Left ventricle myocardium superior (tissue), 1 donor: Measurements from ENCODE around the gene KIR3DL2. TPM values are rescaled to one million over a fixed set of nuclear protein-coding genes. Genes with fewer than 3 reads are reported as not detected.
"Not testable (repeated sequence)": the region's sequence is repeated elsewhere in the genome, so short reads cannot be mapped to it uniquely, and the experiment has no call there.

Experiments
- ATAC-seq: fragments of 200-7000 bp; cut with Tn5 transposase; one replicate; pipeline ENCODE4 v1.9.1; 2020; ENCODE audit warnings: mild to moderate bottlenecking, moderate library complexity
- DNase-seq: peaks from one replicate; pipeline ENCODE4 v3.0.0-alpha.2; 2020
- intact Hi-C: fragments of 100-400 bp; cut with micrococcal nuclease; formaldehyde crosslinking; loops from one replicate; pipeline ENCODE4 v1.11.0; 2022
- long read RNA-seq: library from polyadenylated mRNA; unstranded; transcript quantifications from one replicate; pipeline ENCODE4 v2.0.0, GENCODE V29; 2021
- total RNA-seq: library from RNA; stranded (reverse); fragmentation: NEBNext Ultra II Directional; extraction: Animal tissue kit (Norgen Biotek cat#: 25700); gene quantifications from one replicate; pipeline ENCODE4 v1.2.1, GENCODE V29; 2021
- donor health status: DM: no; HTN: yes; CAD: no; lungs with severe emphysema.

KIR3DL2 gene
- not detected for total RNA-seq
- long read RNA-seq, result 0 reads

- DNase-seq, intact Hi-C loops, ATAC-seq: not testable (repeated sequence)
These were observed at the start of gene KIR3DL2 for GRCh38 chr19:54850061-54850640. TSS of gene KIR3DL2 (plus strand) at chr19:54850443. CDS start at chr19:54850476, 33 bp downstream.

- intact Hi-C loops, result no loop called here
- no peak for ATAC-seq
- no peak for DNase-seq
These were observed 46.8 kb upstream of the KIR3DL2 start, which contains the start of gene KIR2DL4 for GRCh38 chr19:54803410-54803809. TSS of gene KIR2DL4 (plus strand) at chr19:54803610. CDS start at chr19:54803652, 42 bp downstream.

DNA sequence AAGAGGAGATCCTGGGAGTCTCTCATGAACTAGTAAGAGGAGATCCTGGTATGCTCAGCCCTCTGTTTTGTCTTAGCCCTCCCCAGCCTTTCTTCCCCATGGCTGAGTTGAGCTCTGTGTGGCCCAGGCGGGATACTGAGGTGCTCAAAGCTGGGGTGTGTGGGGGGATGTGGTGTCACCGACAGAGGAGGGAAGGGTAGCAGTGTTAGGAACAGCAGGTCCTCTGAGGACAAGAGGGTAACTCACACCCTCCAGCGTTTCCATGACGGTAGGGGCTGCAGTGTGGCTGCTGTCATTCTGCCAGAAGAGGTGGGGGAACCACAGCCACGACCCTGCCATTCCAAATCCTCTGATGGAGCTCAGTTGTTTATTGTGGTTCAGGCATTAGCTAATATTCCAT lies 46.1 kb upstream of the KIR3DL2 start:
- no peak for ATAC-seq
- intact Hi-C loops, result no loop called here

DNA sequence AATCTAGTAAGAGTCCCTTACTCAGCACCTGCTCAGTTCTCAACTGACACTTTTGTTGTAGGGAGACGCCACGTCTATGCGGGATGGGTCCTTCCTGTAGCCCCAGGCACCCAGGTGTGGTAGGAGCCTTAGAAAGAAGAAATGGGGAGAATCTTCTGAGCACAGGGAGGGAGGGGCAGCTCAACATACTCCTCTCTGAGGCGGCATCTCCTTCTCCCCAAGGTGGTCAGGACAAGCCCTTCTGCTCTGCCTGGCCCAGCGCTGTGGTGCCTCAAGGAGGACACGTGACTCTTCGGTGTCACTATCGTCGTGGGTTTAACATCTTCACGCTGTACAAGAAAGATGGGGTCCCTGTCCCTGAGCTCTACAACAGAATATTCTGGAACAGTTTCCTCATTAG lies 45.7 kb upstream of the KIR3DL2 start:
- no peak for DNase-seq
- intact Hi-C loops, result no loop called here
- ATAC-seq, result no peak

More for the DNA sequence above, 46.1 kb upstream of the KIR3DL2 start:
- no peak for DNase-seq

- no peak for ATAC-seq
- intact Hi-C loops, result no loop called here
- no peak for DNase-seq
These were observed 44.4 kb upstream of the KIR3DL2 start for GRCh38 chr19:54805665-54806515.

DNA sequence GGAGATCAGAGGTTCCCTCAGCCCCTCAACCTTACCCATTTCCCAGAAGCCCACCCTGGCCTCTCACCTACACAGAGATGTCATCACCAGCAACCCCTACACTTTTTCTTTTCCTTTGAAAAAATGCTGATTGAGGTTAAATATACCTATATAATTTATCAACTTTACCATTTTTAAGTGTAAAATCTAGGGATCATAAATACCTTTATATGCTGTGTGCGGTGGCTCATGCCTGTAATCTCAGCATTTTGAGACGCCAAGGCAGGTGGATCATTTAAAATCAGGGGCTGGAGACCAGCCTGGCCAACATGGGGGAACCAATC lies 43.8 kb upstream of the KIR3DL2 start:
- ATAC-seq (no peak), DNase-seq (no peak)
- intact Hi-C loops, result no loop called here

GRCh38 chr19:54814571-54814970 lies 35.7 kb upstream of the KIR3DL2 start:
- DNase-seq, ATAC-seq, intact Hi-C loops: not testable (repeated sequence)

- DNase-seq, intact Hi-C loops, ATAC-seq: not testable (repeated sequence)
These were observed 34.0 kb upstream of the KIR3DL2 start, which contains the start of gene KIR3DL1 for GRCh38 chr19:54816251-54816650. TSS of gene KIR3DL1 (plus strand) at chr19:54816468.

GRCh38 chr19:54817670-54818536 lies 32.3 kb upstream of the KIR3DL2 start:
- DNase-seq, result no peak
- intact Hi-C loops, result no loop called here
- ATAC-seq, result no peak

- DNase-seq, intact Hi-C loops, ATAC-seq: not testable (repeated sequence)
These were observed 25.8 kb upstream of the KIR3DL2 start for GRCh38 chr19:54824416-54824815.

GRCh38 chr19:54825326-54825725 lies 24.9 kb upstream of the KIR3DL2 start:
- DNase-seq, intact Hi-C loops, ATAC-seq: not testable (repeated sequence)

DNA sequence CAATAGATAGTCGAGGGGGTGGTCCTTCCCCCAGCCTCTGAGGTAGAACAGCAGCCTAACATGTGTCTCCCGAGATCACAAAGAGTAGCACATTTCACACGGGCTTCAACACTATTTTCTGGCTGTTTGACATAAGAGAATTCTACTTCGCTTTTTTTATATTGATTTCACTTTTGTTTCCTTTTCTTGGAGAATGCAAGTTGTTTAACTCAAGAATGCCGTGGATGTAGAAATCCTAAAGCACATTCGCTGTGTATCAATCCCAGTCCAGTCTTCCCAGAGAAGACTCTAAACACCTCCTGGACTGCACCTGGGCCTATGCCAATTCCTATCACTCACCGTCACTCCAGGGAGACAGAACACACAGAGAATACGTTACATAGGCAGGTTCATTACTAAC lies 22.2 kb upstream of the KIR3DL2 start:
- DNase-seq, intact Hi-C loops, ATAC-seq: not testable (repeated sequence)

DNA sequence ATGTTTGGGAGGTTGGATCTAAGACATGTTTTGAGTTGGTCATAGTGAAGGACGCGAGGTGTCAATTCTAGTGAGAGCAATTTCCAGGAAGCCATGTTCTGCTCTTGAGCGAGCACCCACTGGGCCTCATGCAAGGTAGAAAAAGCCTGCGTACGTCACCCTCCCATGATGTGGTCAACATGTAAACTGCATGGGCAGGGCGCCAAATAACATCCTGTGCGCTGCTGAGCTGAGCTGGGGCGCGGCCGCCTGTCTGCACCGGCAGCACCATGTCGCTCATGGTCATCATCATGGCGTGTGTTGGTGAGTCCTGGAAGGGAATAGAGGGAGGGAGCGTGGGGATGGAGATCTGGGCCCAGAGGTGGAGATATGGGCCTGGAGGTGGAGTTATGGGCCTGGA lies 17.7 kb upstream of the KIR3DL2 start, which contains the start of gene KIR2DS4:
TSS of gene KIR2DS4 (plus strand) at position 181 of the 400 bp plus-strand sequence.
- ATAC-seq, intact Hi-C loops, DNase-seq: not testable (repeated sequence)

DNA sequence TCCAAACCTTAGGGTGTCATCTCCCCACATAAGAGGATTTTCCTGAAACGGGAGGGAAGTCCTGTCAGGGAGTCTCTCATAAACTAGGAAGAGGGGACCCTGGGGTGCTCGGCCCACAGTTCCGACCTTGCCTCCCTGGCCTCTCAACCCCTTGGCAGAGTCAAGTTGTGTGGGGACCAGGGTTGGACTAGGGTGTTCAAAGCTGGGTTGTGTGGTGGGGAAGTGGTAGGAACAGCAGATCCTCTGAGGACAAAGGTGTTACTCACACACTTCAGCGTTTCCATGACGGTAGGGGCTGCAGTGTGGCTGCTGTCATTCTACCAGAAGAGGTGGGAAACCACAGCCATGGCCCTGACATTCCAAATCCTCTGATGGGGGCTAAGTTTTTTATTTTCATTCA lies 15.1 kb upstream of the KIR3DL2 start:
- ATAC-seq, DNase-seq, intact Hi-C loops: not testable (repeated sequence)

GRCh38 chr19:54837522-54837921 lies 12.7 kb upstream of the KIR3DL2 start:
- ATAC-seq, DNase-seq, intact Hi-C loops: not testable (repeated sequence)

- ATAC-seq, intact Hi-C loops, DNase-seq: not testable (repeated sequence)
These were observed 7.1 kb upstream of the KIR3DL2 start for GRCh38 chr19:54843171-54843570.

DNA sequence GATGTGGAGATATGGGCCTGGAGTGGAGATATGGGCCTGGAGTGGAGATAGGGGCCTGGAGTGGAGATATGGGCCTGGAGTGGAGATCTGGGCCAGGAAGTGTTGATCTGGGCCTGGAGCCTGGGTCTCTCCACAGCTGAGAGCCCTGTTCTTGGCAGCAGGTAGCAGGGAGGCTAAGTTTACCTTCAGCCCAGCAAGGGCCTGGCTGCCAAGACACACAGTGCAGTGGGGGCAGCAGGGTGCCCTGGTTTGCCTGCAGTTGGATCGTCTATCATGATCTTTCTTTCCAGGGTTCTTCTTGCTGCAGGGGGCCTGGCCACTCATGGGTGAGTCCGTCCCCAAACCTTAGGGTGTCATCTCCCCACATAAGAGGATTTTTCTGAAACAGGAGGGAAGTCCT lies 687 bp downstream of the KIR3DL2 start:
- ATAC-seq, result no peak
- intact Hi-C loops, result no loop called here
- DNase-seq, result no peak

- ATAC-seq (no peak), DNase-seq (no peak)
- intact Hi-C loops, result no loop called here
These were observed 1.1 kb downstream of the KIR3DL2 start for GRCh38 chr19:54851353-54851752.

- intact Hi-C loops, ATAC-seq: not testable (repeated sequence)
These were observed 5.0 kb downstream of the KIR3DL2 start for GRCh38 chr19:54855241-54855640.

More at GRCh38 chr19:54855241-54855640, 5.0 kb downstream of the KIR3DL2 start:
- DNase-seq, result not testable (repeated sequence)
